GM18907 (cell line): ENCODE measurements around the gene PFKFB3.
"Not testable (repeated sequence)": the region's sequence is repeated elsewhere in the genome, so short reads cannot be mapped to it uniquely, and the experiment has no call there.

Experiments used
- ATAC-seq: cut with Tn5 transposase; IDR thresholded peaks from one replicate; pipeline ENCODE4 v1.9.1; 2021; ENCODE audit warnings: mild to moderate bottlenecking, moderate library complexity; ENCODE audit not compliant: unreplicated experiment

Gene PFKFB3

GRCh38 chr10:6270951-6271350 is 68.2 kb downstream of the PFKFB3 start:
- no peak for ATAC-seq

GRCh38 chr10:6271663-6272062 is 68.9 kb downstream of the PFKFB3 start:
- ATAC-seq = no peak

GRCh38 chr10:6272126-6272525 is 69.4 kb downstream of the PFKFB3 start:
- no peak for ATAC-seq

GRCh38 chr10:6273351-6273750 is 70.6 kb downstream of the PFKFB3 start:
- no peak for ATAC-seq

GRCh38 chr10:6274040-6274439 is 71.3 kb downstream of the PFKFB3 start:
- ATAC-seq = no peak

GRCh38 chr10:6274484-6274883 is 71.8 kb downstream of the PFKFB3 start:
- no peak for ATAC-seq

- peak; percentile 80 for ATAC-seq
Measured at GRCh38 chr10:6275022-6275997, 72.6 kb downstream of the PFKFB3 start.

GRCh38 chr10:6276356-6276755 is 73.6 kb downstream of the PFKFB3 start:
- ATAC-seq = no peak

- ATAC-seq = no peak
Measured at GRCh38 chr10:6278519-6279120, 75.9 kb downstream of the PFKFB3 start.

- ATAC-seq = no peak
Measured at GRCh38 chr10:6279540-6280267, 77.0 kb downstream of the PFKFB3 start.

GRCh38 chr10:6280291-6280690 is 77.6 kb downstream of the PFKFB3 start:
- ATAC-seq = no peak

- ATAC-seq = no peak
Measured at GRCh38 chr10:6282454-6282958, 79.8 kb downstream of the PFKFB3 start.

GRCh38 chr10:6283655-6284054 is 80.9 kb downstream of the PFKFB3 start:
- no peak for ATAC-seq

GRCh38 chr10:6290621-6291020 is 87.9 kb downstream of the PFKFB3 start:
- not testable (repeated sequence) for ATAC-seq

- ATAC-seq = no peak
Measured at GRCh38 chr10:6292741-6293151, 90.0 kb downstream of the PFKFB3 start.

- ATAC-seq = not testable (repeated sequence)
Measured at GRCh38 chr10:6296425-6296824, 93.7 kb downstream of the PFKFB3 start.

- ATAC-seq = no peak
Measured at GRCh38 chr10:6296828-6297251, 94.1 kb downstream of the PFKFB3 start.

GRCh38 chr10:6297522-6297921 is 94.8 kb downstream of the PFKFB3 start:
- no peak for ATAC-seq

- ATAC-seq = no peak
Measured at GRCh38 chr10:6297951-6298381, 95.2 kb downstream of the PFKFB3 start.

- ATAC-seq = no peak
Measured at GRCh38 chr10:6298428-6298827, 95.7 kb downstream of the PFKFB3 start.

- ATAC-seq = no peak
Measured at GRCh38 chr10:6299234-6299633, 96.5 kb downstream of the PFKFB3 start.
